CD4-positive, alpha-beta T cell treated with Interleukin-21 for 1 hour (primary cell): ENCODE data around the gene MEX3A.
A peak's percentile ranks its signal among the peaks of the same experiment; 100 is the strongest.
"Not testable (repeated sequence)": the region's sequence is repeated elsewhere in the genome, so short reads cannot be mapped to it uniquely, and the experiment has no call there.

Experiments
- DNase-seq: peaks from one replicate; pipeline ENCODE4 v3.0.0-alpha.2; 2020

The MEX3A gene

GRCh38 chr1:156053768-156054499, 28.3 kb downstream of the MEX3A start, which contains the start of gene UBQLN4:
Gene UBQLN4 (minus strand): TSS chr1:156053798. CDS start chr1:156053701, 97 bp downstream.
- DNase-seq: peak; percentile 90

GRCh38 chr1:156052862-156053767, 29.1 kb downstream of the MEX3A start:
- peak; percentile 70 for DNase-seq

GRCh38 chr1:156051011-156051725, 31.1 kb downstream of the MEX3A start:
- no peak for DNase-seq

GRCh38 chr1:156050376-156050775, 31.9 kb downstream of the MEX3A start:
- DNase-seq: no peak

GRCh38 chr1:156048663-156049258, 33.5 kb downstream of the MEX3A start:
- DNase-seq: no peak

- DNase-seq: no peak
These were observed 37.2 kb downstream of the MEX3A start for GRCh38 chr1:156045076-156045475.

GRCh38 chr1:156042828-156043227, 39.4 kb downstream of the MEX3A start:
- no peak for DNase-seq

GRCh38 chr1:156034991-156035390, 47.3 kb downstream of the MEX3A start:
- not testable (repeated sequence) for DNase-seq

- DNase-seq: no peak
These were observed 49.3 kb downstream of the MEX3A start for GRCh38 chr1:156033011-156033410.

- no peak for DNase-seq
These were observed 55.7 kb downstream of the MEX3A start for GRCh38 chr1:156026588-156026987.

GRCh38 chr1:156025876-156026275, 56.4 kb downstream of the MEX3A start:
- peak; percentile 40 for DNase-seq

GRCh38 chr1:156024801-156025200, 57.5 kb downstream of the MEX3A start:
- no peak for DNase-seq
